Suppressor macrophage treated with lipopolysaccharide for 4 hours (primary cell): ENCODE data around the gene PLCB1.

Experiments
- DNase-seq: peaks from one replicate; pipeline ENCODE4 v3.0.0-alpha.2; 2020

Gene PLCB1

GRCh38 chr20:8860011-8860495, 728.0 kb downstream of the PLCB1 start:
- DNase-seq: no peak

- no peak for DNase-seq
Measured at GRCh38 chr20:8862092-8862491, 730.0 kb downstream of the PLCB1 start.

GRCh38 chr20:8865636-8866035, 733.6 kb downstream of the PLCB1 start:
- no peak for DNase-seq

GRCh38 chr20:8867038-8867740, 735.1 kb downstream of the PLCB1 start:
- no peak for DNase-seq

- DNase-seq: no peak
Measured at GRCh38 chr20:8870652-8871051, 738.6 kb downstream of the PLCB1 start.

- no peak for DNase-seq
Measured at GRCh38 chr20:8874437-8874836, 742.4 kb downstream of the PLCB1 start.

GRCh38 chr20:8875586-8875985, 743.5 kb downstream of the PLCB1 start:
- DNase-seq: no peak

GRCh38 chr20:8876366-8876765, 744.3 kb downstream of the PLCB1 start:
- DNase-seq: no peak

- no peak for DNase-seq
Measured at GRCh38 chr20:8877294-8877693, 745.2 kb downstream of the PLCB1 start.

- DNase-seq: no peak
Measured at GRCh38 chr20:8879669-8880068, 747.6 kb downstream of the PLCB1 start.

- no peak for DNase-seq
Measured at GRCh38 chr20:8880085-8880853, 748.2 kb downstream of the PLCB1 start.

GRCh38 chr20:8891039-8891438, 759.0 kb downstream of the PLCB1 start:
- DNase-seq: no peak

- no peak for DNase-seq
Measured at GRCh38 chr20:8895472-8895871, 763.4 kb downstream of the PLCB1 start.

- DNase-seq: no peak
Measured at GRCh38 chr20:8898823-8899222, 766.8 kb downstream of the PLCB1 start.

GRCh38 chr20:8901237-8902025, 769.4 kb downstream of the PLCB1 start:
- DNase-seq: no peak

GRCh38 chr20:8903655-8904605, 771.9 kb downstream of the PLCB1 start:
- no peak for DNase-seq

- peak; percentile 2 for DNase-seq
Measured at GRCh38 chr20:8909596-8909995, 777.5 kb downstream of the PLCB1 start.

- DNase-seq: peak; percentile 48
Measured at GRCh38 chr20:8912096-8912495, 780.0 kb downstream of the PLCB1 start.

GRCh38 chr20:8912731-8913130, 780.7 kb downstream of the PLCB1 start:
- no peak for DNase-seq

GRCh38 chr20:8913456-8913855, 781.4 kb downstream of the PLCB1 start:
- DNase-seq: no peak

- DNase-seq: no peak
Measured at GRCh38 chr20:8914421-8914820, 782.4 kb downstream of the PLCB1 start.

- no peak for DNase-seq
Measured at GRCh38 chr20:8917084-8917483, 785.0 kb downstream of the PLCB1 start.
